ENCODE results near the gene RAVER2.

RAVER2 gene

DNA sequence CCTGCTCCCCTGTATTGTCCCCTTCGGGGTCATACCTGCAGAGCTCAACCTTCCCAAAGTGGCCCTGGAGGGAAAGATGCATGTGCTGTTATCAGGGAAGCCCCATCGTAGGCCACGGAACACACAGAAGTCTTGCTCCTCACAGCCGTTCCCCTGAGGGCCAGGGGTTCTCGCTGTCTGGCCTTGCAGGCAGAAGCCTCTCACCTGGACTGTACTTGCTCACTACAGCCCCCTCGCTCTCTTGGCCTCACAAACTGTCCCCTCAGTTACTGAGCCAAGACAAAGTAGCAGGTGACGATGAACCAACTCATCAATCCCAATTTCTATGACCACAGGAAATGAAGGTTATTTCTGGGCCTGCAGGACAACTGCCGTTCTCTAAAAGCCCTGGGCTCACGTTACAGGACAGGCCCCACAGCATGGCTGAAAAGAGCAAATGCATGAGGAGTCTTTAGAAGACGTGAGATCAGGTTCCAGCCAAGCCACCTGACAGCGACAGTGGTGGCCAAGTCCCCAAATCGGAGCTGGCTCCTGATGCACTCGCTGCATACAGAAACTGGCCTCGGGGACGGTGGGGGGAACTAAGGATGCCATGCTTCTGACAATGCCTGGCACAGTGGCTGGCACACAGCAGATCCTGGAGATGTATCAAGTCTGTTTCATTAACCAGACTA, 95.0 kb downstream of the RAVER2 start:
- Histone ChIP-seq H3K9me3 (replicated peaks; ENCODE audit: low read length) (no peaks in the 10 kb centered on the region), H3K4me2 (ENCODE audit: low read length) (no peak overlapping the region), H3K36me3 (ENCODE audit: insufficient read depth, low read length) (peaks cover 71% of the 10 kb centered on the region), H3K9ac (ENCODE audit: low read depth, low read length) (no peak overlapping the region), H3K27me3 (ENCODE audit: control insufficient read depth, insufficient read depth, low read length) (no peaks in the 10 kb centered on the region), H3K4me1 (ENCODE audit: control insufficient read depth, insufficient read depth, low read length) (peaks cover 13% of the 10 kb centered on the region), H3K4me3 (ENCODE audit: low read length) (no peak overlapping the region)

DNA sequence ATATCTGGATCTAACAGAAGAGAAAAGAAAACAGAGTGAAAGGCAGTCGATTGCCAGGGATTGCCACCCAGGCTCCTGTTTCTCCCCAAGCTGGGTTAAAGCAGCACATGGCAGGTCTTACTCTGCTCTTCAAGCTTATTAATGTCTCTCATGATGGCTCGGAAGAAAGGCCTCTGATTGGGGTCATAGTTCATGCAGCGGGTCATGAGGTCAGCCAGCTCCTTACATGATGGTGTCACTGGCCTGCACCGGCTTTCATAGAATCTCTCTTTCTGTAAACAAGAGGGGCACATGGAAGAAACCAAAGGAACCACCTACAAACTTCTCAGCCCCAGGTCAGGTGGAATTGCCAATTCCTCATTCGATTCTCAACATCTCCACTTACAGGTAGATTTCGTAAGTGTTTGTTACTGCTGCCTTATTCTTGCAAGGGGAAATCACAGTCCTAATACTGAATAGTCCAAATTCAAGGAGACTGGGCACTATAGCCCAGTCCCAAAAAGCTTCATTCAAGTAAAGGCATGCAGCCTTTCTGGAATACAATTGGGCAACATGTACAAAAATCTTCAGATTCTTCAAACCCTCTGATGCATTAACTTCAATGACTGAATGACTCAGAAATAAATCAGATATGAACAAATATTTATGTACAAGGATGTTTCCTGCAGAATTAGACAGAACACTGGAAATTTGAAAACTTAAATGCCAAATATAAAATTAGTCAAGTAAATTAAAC, 96.6 kb downstream of the RAVER2 start:
- peaks cover 10% of the 10 kb centered on the region for H3K4me1 ChIP-seq (ENCODE audit: control insufficient read depth, insufficient read depth, low read length)
- no peaks in the 10 kb centered on the region for H3K27me3 ChIP-seq (ENCODE audit: control insufficient read depth, insufficient read depth, low read length)
- H3K9me3 ChIP-seq (replicated peaks; ENCODE audit: low read length) = no peaks in the 10 kb centered on the region
- H3K4me3 ChIP-seq (ENCODE audit: low read length) = no peak overlapping the region
- no peak overlapping the region for H3K9ac ChIP-seq (ENCODE audit: low read depth, low read length)
- peaks cover 80% of the 10 kb centered on the region for H3K36me3 ChIP-seq (ENCODE audit: insufficient read depth, low read length)
- H3K4me2 ChIP-seq (ENCODE audit: low read length) = no peak overlapping the region

DNA sequence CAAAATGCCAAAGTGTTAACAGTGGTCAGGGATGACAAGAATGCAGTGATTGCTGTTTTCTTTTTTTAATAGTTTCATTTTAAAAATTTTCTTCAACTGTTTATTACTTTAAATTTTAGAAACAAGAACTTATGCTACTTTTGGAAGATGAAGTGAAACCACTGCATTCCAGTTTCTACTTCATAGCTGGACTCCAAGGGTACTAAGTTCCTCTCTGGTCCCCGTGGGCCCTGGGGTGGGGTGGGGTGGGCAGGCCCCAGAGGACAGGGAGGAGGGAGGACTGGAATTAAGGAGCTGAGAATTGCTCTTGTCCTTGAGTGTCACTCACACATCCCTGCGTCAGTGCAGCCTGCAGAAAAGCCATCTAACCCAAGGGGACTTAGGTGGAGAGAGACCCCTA, 97.3 kb downstream of the RAVER2 start:
- Histone ChIP-seq H3K9ac (ENCODE audit: low read depth, low read length) (no peak overlapping the region), H3K27me3 (ENCODE audit: control insufficient read depth, insufficient read depth, low read length) (no peaks in the 10 kb centered on the region), H3K4me2 (ENCODE audit: low read length) (no peak overlapping the region), H3K36me3 (ENCODE audit: insufficient read depth, low read length) (peaks cover 78% of the 10 kb centered on the region), H3K4me1 (ENCODE audit: control insufficient read depth, insufficient read depth, low read length) (peaks cover 10% of the 10 kb centered on the region), H3K9me3 (replicated peaks; ENCODE audit: low read length) (no peaks in the 10 kb centered on the region), H3K4me3 (ENCODE audit: low read length) (no peak overlapping the region)

DNA sequence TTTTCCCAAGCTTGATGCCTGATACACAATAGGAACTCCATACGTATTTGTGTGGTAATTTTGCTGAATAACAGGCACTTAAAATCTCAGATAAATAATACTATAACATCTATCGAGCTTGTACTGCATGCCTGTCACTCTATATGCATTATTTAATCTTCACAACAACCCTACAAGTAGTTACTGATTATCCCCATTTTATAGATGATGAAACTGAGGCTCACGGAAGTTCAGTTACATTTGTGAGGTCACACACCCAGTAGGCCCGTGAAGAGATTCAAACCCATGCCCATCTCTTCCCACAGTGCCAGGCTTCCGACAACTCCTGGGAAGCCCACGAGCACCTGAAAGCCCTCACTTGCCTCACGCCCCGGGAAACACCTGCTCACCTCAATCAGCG, 98.8 kb downstream of the RAVER2 start:
- peaks cover 72% of the 10 kb centered on the region for H3K36me3 ChIP-seq (ENCODE audit: insufficient read depth, low read length)
- H3K9me3 ChIP-seq (replicated peaks; ENCODE audit: low read length) = no peaks in the 10 kb centered on the region
- H3K4me1 ChIP-seq (ENCODE audit: control insufficient read depth, insufficient read depth, low read length) = peaks cover 6% of the 10 kb centered on the region
- no peak overlapping the region for H3K4me3 ChIP-seq (ENCODE audit: low read length)
- no peaks in the 10 kb centered on the region for H3K27me3 ChIP-seq (ENCODE audit: control insufficient read depth, insufficient read depth, low read length)
- H3K9ac ChIP-seq (ENCODE audit: low read depth, low read length) = no peak overlapping the region
- no peak overlapping the region for H3K4me2 ChIP-seq (ENCODE audit: low read length)

DNA sequence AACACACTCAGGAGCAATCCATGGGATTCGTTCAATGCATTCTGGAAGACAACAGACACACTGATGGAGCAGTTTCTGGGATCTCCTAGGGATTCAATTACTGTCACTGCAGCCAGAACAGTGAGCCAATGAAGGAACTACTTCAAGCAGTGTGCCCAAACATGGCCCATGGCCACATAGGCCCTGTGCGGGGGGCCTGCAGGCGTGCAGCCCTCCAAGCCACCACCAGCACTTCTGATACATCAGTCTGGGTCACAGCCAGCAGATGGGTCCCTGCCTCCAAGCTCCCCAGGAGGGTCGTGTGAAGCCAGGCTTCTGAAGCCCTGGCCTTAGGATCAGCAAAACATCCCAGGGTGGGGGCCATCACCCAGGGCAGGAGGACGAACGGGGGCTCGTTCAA, 99.3 kb downstream of the RAVER2 start:
- H3K4me1 ChIP-seq (ENCODE audit: control insufficient read depth, insufficient read depth, low read length) = peaks cover 6% of the 10 kb centered on the region

DNA sequence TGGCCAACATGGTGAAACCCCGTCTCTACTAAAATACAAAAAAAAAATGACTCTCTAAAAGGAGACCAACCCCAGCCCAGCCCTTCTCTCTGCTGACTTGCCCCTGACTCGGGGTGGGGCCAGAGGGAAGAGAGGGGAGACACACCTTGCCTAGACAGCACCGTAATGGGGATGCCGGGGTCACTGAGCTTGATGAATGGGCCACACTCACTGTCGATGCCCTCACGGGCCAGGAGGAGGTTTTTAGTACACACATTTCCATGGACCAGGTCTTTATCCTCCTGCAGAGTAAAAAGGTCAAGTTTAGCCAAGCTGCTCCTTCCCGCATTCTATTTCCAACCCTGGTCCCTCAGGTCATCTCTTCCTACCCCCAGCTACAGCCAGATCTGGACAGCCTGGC, 99.7 kb downstream of the RAVER2 start:
- H3K9me3 ChIP-seq (replicated peaks; ENCODE audit: low read length) = no peaks in the 10 kb centered on the region
- no peak overlapping the region for H3K4me2 ChIP-seq (ENCODE audit: low read length)
- H3K36me3 ChIP-seq (ENCODE audit: insufficient read depth, low read length) = peaks cover 65% of the 10 kb centered on the region
- H3K27me3 ChIP-seq (ENCODE audit: control insufficient read depth, insufficient read depth, low read length) = no peaks in the 10 kb centered on the region
- H3K4me1 ChIP-seq (ENCODE audit: control insufficient read depth, insufficient read depth, low read length) = peaks cover 6% of the 10 kb centered on the region
- no peak overlapping the region for H3K9ac ChIP-seq (ENCODE audit: low read depth, low read length)
- no peak overlapping the region for H3K4me3 ChIP-seq (ENCODE audit: low read length)

More for the DNA sequence above, 99.3 kb downstream of the RAVER2 start:
- peaks cover 70% of the 10 kb centered on the region for H3K36me3 ChIP-seq (ENCODE audit: insufficient read depth, low read length)
- H3K9me3 ChIP-seq (replicated peaks; ENCODE audit: low read length) = no peaks in the 10 kb centered on the region
- H3K4me3 ChIP-seq (ENCODE audit: low read length) = no peak overlapping the region
- no peaks in the 10 kb centered on the region for H3K27me3 ChIP-seq (ENCODE audit: control insufficient read depth, insufficient read depth, low read length)
- no peak overlapping the region for H3K9ac ChIP-seq (ENCODE audit: low read depth, low read length)
- no peak overlapping the region for H3K4me2 ChIP-seq (ENCODE audit: low read length)

DNA sequence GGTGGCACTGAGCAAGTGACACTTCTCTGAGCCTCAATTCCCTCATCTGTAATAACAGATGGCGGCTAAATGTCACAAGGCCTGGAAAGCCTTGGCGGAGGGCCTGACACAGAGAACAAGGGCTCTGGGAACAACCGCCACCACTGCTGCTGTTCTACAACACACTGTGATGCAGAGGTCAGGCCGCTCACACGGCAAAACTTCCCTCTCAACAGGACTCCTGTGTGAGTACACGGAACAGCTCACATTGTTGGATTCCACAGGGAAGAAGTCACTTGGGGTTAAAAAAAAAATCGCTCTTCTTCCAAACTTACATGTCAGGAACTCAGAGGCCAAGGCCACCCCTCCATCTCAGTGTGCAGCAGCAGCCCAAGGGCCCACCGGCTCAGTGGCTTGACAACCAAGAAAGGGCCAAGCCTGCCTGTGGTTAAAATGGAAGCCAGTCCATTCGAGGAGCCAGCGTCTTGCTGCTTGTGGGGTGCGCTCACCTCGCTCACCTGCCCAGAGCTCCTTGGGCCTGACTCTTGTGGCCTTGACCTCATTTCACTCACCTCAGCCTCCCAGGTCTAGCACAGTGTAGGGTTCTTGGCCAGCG, 101.1 kb downstream of the RAVER2 start:
- peaks cover 6% of the 10 kb centered on the region for H3K4me1 ChIP-seq (ENCODE audit: control insufficient read depth, insufficient read depth, low read length)
- H3K4me3 ChIP-seq (ENCODE audit: low read length) = no peak overlapping the region
- no peaks in the 10 kb centered on the region for H3K9me3 ChIP-seq (replicated peaks; ENCODE audit: low read length)
- H3K4me2 ChIP-seq (ENCODE audit: low read length) = no peak overlapping the region
- H3K27me3 ChIP-seq (ENCODE audit: control insufficient read depth, insufficient read depth, low read length) = no peaks in the 10 kb centered on the region
- H3K36me3 ChIP-seq (ENCODE audit: insufficient read depth, low read length) = peaks cover 64% of the 10 kb centered on the region
- H3K9ac ChIP-seq (ENCODE audit: low read depth, low read length) = no peak overlapping the region

DNA sequence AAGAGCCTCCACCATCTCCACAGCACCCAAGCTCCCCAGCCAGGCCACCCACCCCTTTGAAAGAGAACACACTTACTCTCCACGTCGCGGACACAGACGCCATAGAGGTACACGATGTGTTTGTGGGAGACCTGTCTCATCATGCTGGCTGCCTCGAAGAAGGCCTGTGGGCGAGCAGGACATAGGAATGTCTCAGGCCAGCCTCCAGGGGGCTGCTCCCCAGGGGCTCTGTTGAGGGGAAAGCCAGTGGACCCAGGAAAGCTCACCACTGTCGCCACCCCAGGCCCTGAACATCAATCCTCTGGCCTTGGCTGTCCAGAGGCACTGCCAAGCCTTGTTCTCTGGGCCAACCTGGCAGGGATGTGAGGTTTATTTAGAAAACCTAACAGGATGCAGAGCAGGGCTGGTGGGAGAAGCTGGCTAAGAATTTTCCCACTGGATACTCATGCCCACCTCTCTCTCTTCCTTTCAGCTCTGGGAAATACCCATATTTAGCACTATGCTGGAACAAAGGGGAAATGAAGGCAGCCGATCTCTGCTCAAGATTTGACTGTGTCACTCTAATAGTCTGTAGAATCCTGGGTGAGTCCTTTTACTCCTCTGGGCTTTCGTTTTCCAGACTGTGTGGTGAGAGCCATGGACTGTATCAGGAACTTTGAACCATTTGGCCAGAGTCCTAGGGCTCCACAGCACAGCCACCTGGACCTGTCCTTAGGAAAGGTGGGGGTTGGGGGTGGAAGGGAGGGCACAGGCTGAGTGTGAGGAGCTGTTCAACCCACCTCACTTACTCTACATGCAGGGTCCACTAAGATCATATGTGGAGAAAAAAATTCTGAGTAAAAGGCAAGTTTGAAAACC, 101.9 kb downstream of the RAVER2 start:
- H3K9me3 ChIP-seq (replicated peaks; ENCODE audit: low read length) = no peaks in the 10 kb centered on the region
- no peaks in the 10 kb centered on the region for H3K27me3 ChIP-seq (ENCODE audit: control insufficient read depth, insufficient read depth, low read length)
- no peak overlapping the region for H3K4me2 ChIP-seq (ENCODE audit: low read length)
- H3K4me1 ChIP-seq (ENCODE audit: control insufficient read depth, insufficient read depth, low read length) = no peaks in the 10 kb centered on the region
- peaks cover 60% of the 10 kb centered on the region for H3K36me3 ChIP-seq (ENCODE audit: insufficient read depth, low read length)
- H3K9ac ChIP-seq (ENCODE audit: low read depth, low read length) = no peak overlapping the region
- H3K4me3 ChIP-seq (ENCODE audit: low read length) = no peak overlapping the region

DNA sequence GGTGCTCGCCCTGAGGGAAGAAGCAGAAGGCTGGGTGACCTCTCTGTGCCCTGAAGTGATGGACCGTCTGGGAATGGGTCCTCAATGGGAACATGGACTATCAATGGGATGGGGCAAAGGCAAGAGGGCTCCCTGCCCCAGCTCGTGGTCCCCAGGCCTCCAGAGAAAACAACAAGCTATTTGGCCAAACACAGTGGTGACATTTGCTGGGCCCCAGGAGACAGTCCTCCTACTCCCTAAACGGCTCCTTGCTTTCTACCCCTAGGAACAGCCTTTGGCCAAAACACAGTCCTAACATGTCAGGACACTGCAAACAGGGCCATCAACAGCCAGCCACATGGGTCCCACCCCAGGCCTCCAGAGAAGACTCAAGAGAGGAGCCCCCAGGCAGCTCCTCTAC, 102.8 kb downstream of the RAVER2 start:
- no peaks in the 10 kb centered on the region for H3K27me3 ChIP-seq (ENCODE audit: control insufficient read depth, insufficient read depth, low read length)
- H3K4me3 ChIP-seq (ENCODE audit: low read length) = no peak overlapping the region
- no peaks in the 10 kb centered on the region for H3K9me3 ChIP-seq (replicated peaks; ENCODE audit: low read length)
- H3K4me1 ChIP-seq (ENCODE audit: control insufficient read depth, insufficient read depth, low read length) = no peaks in the 10 kb centered on the region
- H3K36me3 ChIP-seq (ENCODE audit: insufficient read depth, low read length) = peaks cover 66% of the 10 kb centered on the region
- no peak overlapping the region for H3K9ac ChIP-seq (ENCODE audit: low read depth, low read length)
- no peak overlapping the region for H3K4me2 ChIP-seq (ENCODE audit: low read length)

DNA sequence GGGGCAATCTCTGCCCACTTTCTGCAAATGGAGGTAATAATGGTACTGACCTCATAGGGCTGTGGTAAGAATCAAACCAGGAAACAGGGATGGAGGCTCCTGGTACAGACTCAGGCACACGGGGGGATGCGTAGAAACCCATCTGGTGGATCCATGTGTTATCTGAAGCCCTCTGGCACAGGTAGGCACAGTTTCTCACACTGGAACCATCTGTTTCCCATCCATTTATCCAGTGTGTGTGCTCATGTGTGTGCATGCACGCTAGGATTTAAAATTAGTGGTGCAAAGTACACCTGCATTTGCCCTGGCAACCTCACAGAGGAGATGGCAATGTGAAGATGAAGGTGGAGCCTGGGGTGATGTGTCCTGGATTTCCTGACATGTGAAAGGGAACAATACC, 103.3 kb downstream of the RAVER2 start:
- no peak overlapping the region for H3K4me3 ChIP-seq (ENCODE audit: low read length)
- peaks cover 67% of the 10 kb centered on the region for H3K36me3 ChIP-seq (ENCODE audit: insufficient read depth, low read length)
- H3K4me2 ChIP-seq (ENCODE audit: low read length) = no peak overlapping the region

DNA sequence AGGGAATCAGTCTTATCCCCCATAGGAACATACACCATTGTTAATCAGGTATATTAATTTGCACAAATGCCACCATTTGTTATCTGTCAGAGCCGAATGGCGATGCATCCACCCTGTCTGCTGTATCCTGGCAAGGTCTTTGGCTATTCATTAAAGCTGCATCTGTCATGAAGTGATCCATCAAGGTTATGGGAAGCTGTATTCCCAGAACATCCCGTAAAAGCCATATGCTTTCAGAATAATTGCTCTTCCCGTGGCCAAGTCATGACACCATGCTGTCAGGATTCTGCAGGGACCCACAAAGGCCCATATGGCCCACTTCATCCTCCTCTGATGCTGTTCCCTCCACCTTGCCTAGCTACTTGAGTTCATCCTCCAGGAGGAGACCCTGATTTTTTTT, 103.9 kb downstream of the RAVER2 start:
- H3K9ac ChIP-seq (ENCODE audit: low read depth, low read length) = no peak overlapping the region
- H3K36me3 ChIP-seq (ENCODE audit: insufficient read depth, low read length) = peaks cover 68% of the 10 kb centered on the region
- H3K4me3 ChIP-seq (ENCODE audit: low read length) = no peak overlapping the region
- no peaks in the 10 kb centered on the region for H3K9me3 ChIP-seq (replicated peaks; ENCODE audit: low read length)
- H3K4me1 ChIP-seq (ENCODE audit: control insufficient read depth, insufficient read depth, low read length) = no peaks in the 10 kb centered on the region
- H3K4me2 ChIP-seq (ENCODE audit: low read length) = no peak overlapping the region
- no peaks in the 10 kb centered on the region for H3K27me3 ChIP-seq (ENCODE audit: control insufficient read depth, insufficient read depth, low read length)

More for the DNA sequence above, 103.3 kb downstream of the RAVER2 start:
- Histone ChIP-seq H3K27me3 (ENCODE audit: control insufficient read depth, insufficient read depth, low read length) (no peaks in the 10 kb centered on the region), H3K4me1 (ENCODE audit: control insufficient read depth, insufficient read depth, low read length) (no peaks in the 10 kb centered on the region), H3K9me3 (replicated peaks; ENCODE audit: low read length) (no peaks in the 10 kb centered on the region), H3K9ac (ENCODE audit: low read depth, low read length) (no peak overlapping the region)

Data from skeletal muscle satellite cell (primary cell).